GM12878 (cell line): Measurements from ENCODE around the gene PTPRN2. TPM values are rescaled to one million over a fixed set of nuclear protein-coding genes. Genes with fewer than 3 reads are reported as not detected.

Source experiments
- ATAC-seq: fragments of 200-7000 bp; cut with Tn5 transposase; 3 replicates; pipeline ENCODE4 v1.9.1; 2020; ENCODE audit warnings: mild to moderate bottlenecking, moderate library complexity
- BruUV-seq: library from RNA; stranded (reverse); fragments of 400-500 nt; replicated peaks from 2 replicates; lab custom pipeline; 2021; lab: Mats Ljungman, UMichigan
- CTCF ChIA-PET: fragments of 300-600 bp; sonication (Branson Sonifier 250); formaldehyde crosslinking; extraction: SDS; loops from one replicate; lab custom pipeline; 2021; ENCODE audit warnings: inconsistent platforms; lab: Yijun Ruan, JAX
- POLR2A ChIA-PET: fragments of 350-600 bp; formaldehyde crosslinking; extraction: SDS; loops from one replicate; lab custom pipeline; 2021; ENCODE audit warnings: inconsistent platforms; lab: Charles Lee
- RAD21 ChIA-PET: fragments of 300-600 bp; sonication (Branson Sonifier 250); formaldehyde crosslinking; loops from one replicate; lab custom pipeline; 2023; ENCODE audit warnings: antibody characterized with exemption; ENCODE audit not compliant: unreplicated experiment; lab: Charles Lee
- SMC1A ChIA-PET: fragments of 300-600 bp; sonication (Branson Sonifier 250); formaldehyde crosslinking; loops from one replicate; lab custom pipeline; 2023; ENCODE audit not compliant: unreplicated experiment, uncharacterized antibody; lab: Charles Lee
- DNase-seq: peaks from one replicate; pipeline ENCODE4 v3.0.0-alpha.2; 2011; ENCODE audit warnings: low read depth, low spot score
- FAIRE-seq: peaks from 3 replicates; lab custom pipeline; 2011; peaks lifted over from hg19 to GRCh38; lab: Jason Lieb, UNC
- H2AFZ ChIP-seq: 2 replicates; pipeline ENCODE4 v1.6.0; 2011; ENCODE audit warnings: low read depth, low read length, control low read depth; ENCODE audit not compliant: control insufficient read depth
- H3K27ac ChIP-seq: 2 replicates; pipeline ENCODE4 v1.5.1; 2011; ENCODE audit warnings: control low read depth; ENCODE audit not compliant: control insufficient read depth, insufficient read depth
- H3K27me3 ChIP-seq, 2 experiments: replicated peaks in 1 of 2; 2 replicates each; pipeline versions ENCODE4 v1.6.0 to v1.6.1; 2011; ENCODE audit warnings: low read length in 1 of 2; ENCODE audit not compliant: control insufficient read depth in 2 of 2, insufficient read depth in 2 of 2
- H3K36me3 ChIP-seq, 2 experiments: 2 replicates each; pipeline ENCODE4 v1.5.1; 2011; ENCODE audit warnings: low read length in 1 of 2; ENCODE audit not compliant: control insufficient read depth in 2 of 2, insufficient read depth in 2 of 2
- H3K4me1 ChIP-seq: 2 replicates; pipeline ENCODE4 v1.6.1; 2011; ENCODE audit warnings: mild to moderate bottlenecking, low read length, moderate library complexity, mixed read lengths; ENCODE audit not compliant: control insufficient read depth, insufficient read depth
- H3K4me2 ChIP-seq: 2 replicates; pipeline ENCODE4 v1.6.0; 2011; ENCODE audit warnings: control low read depth; ENCODE audit not compliant: control insufficient read depth, insufficient read depth
- H3K4me3 ChIP-seq: fragments of 200-600 bp; sonication (generic); 2 replicates; pipeline ENCODE4 v1.5.1; 2016
- H3K79me2 ChIP-seq: 2 replicates; pipeline ENCODE4 v1.6.0; 2011; ENCODE audit warnings: low read length; ENCODE audit not compliant: control insufficient read depth, insufficient read depth
- H3K9ac ChIP-seq: 2 replicates; pipeline ENCODE4 v1.8.0; 2011; ENCODE audit warnings: low read length, control low read depth, mixed read lengths; ENCODE audit not compliant: control insufficient read depth, insufficient read depth
- H3K9me3 ChIP-seq: replicated peaks from 3 replicates; pipeline ENCODE4 v1.5.1; 2011; ENCODE audit warnings: mild to moderate bottlenecking, low read length; ENCODE audit not compliant: control insufficient read depth, insufficient read depth
- H4K20me1 ChIP-seq: 2 replicates; pipeline ENCODE4 v1.6.0; 2011; ENCODE audit not compliant: control insufficient read depth, insufficient read depth
- ATF2 ChIP-seq: IDR thresholded peaks from 2 replicates; pipeline ENCODE4 v1.6.1; 2012; ENCODE audit warnings: low read length, inconsistent platforms
- BHLHE40 ChIP-seq, 2 experiments: fragments of 450-650 bp in 1 of 2; IDR thresholded peaks; 2 replicates each; pipeline ENCODE4 v1.6.1; 2011 to 2017; ENCODE audit warnings: low read depth in 2 of 2, borderline replicate concordance in 1 of 2, improper control_type of control experiment in 1 of 2, low read length in 1 of 2, mild to moderate bottlenecking in 1 of 2
- BRCA1 ChIP-seq: IDR thresholded peaks from 2 replicates; pipeline ENCODE4 v1.6.1; 2011; ENCODE audit warnings: low read depth, low read length, improper control_type of control experiment
- HDAC6 ChIP-seq: fragments of 200-600 bp; sonication (generic); IDR thresholded peaks from one replicate; pipeline ENCODE4 v1.8.0; 2017; ENCODE audit warnings: antibody characterized with exemption; ENCODE audit not compliant: unreplicated experiment
- IKZF1 ChIP-seq: fragments of 450-650 bp; conservative IDR thresholded peaks from 2 replicates; pipeline ENCODE4 v1.6.1; 2017; ENCODE audit warnings: antibody characterized with exemption, mild to moderate bottlenecking
- PKNOX1 ChIP-seq: fragments of 450-650 bp; IDR thresholded peaks from 2 replicates; pipeline ENCODE4 v1.6.1; 2016; ENCODE audit warnings: mild to moderate bottlenecking
- SKIL ChIP-seq: fragments of 450-650 bp; IDR thresholded peaks from 2 replicates; pipeline ENCODE4 v1.6.1; 2017; ENCODE audit warnings: mild to moderate bottlenecking, low read depth, inconsistent platforms; ENCODE audit not compliant: poor library complexity, severe bottlenecking
- SMAD1 ChIP-seq: fragments of 450-650 bp; IDR thresholded peaks from 2 replicates; pipeline ENCODE4 v1.6.1; 2018; ENCODE audit warnings: mild to moderate bottlenecking, low read depth; ENCODE audit not compliant: partially characterized antibody
- SMAD5 ChIP-seq: IDR thresholded peaks from 2 replicates; pipeline ENCODE4 v1.6.1; 2016; ENCODE audit warnings: antibody characterized with exemption, low read depth
- USF2 ChIP-seq: IDR thresholded peaks from 2 replicates; pipeline ENCODE4 v1.6.1; 2011; ENCODE audit warnings: low read depth, low read length, improper control_type of control experiment, borderline replicate concordance
- ZBTB40 ChIP-seq: fragments of 450-650 bp; IDR thresholded peaks from 2 replicates; pipeline ENCODE4 v1.6.1; 2016; ENCODE audit warnings: mild to moderate bottlenecking, moderate library complexity, borderline replicate concordance
- WGBS: methylation state at CpG from one replicate; pipeline ENCODE4 v1.1.6; 2016; ENCODE audit warnings: low lambda C conversion rate; ENCODE audit not compliant: insufficient replicate concordance, insufficient coverage; ENCODE audit errors: missing lambda C conversion rate; 5-methylcytosine and 5-hydroxymethylcytosine counted together
- in situ Hi-C: fragments of 300-500 bp; cut with MboI; formaldehyde crosslinking; loops from 9 replicates; pipeline ENCODE4 v1.14.3; 2018; ENCODE audit warnings: mixed read lengths
- intact Hi-C: fragments of 100-400 bp; cut with micrococcal nuclease; formaldehyde crosslinking; loops from one replicate; pipeline ENCODE4 v1.14.2; 2022; ENCODE audit not compliant: unreplicated experiment
- polyA plus RNA-seq, 11 experiments: library from polyadenylated mRNA; depleted of rRNA in 4 of 11; unstranded in 6 of 11; stranded (reverse) in 5 of 11; fragments of >200 nt; fragmentation: Nextera tagmentation in 4 of 11; fragmentation: Illumina TruSeq in 1 of 11; extraction: Ambion mirVana in 4 of 11; extraction: Trizol in 1 of 11; gene quantifications; 1 replicate in 1 of 11; 2 replicates in 10 of 11; pipeline versions ENCODE4 v1.2.1 to v1.2.3, GENCODE V29; 2011 to 2016; ENCODE audit warnings: inconsistent platforms in 2 of 11, missing spikeins in 2 of 11, low read depth in 1 of 11
- total RNA-seq, 4 experiments: library from RNA; depleted of rRNA in 3 of 4; stranded (reverse); fragments of >200 nt in 3 of 4; fragmentation: Illumina TruSeq in 1 of 4; extraction: Trizol in 1 of 4; gene quantifications; 2 replicates each; pipeline versions ENCODE4 v1.2.1 to v1.2.3, GENCODE V29; 2013 to 2021

PTPRN2 gene
- total and polyA plus RNA-seq, 10 of the 15 experiments (the other 5 are each of a cell fraction or from before 2014, with no cell fraction given): 5.4 TPM; not detected in 9

GRCh38 chr7:158145370-158145769 lies 442.3 kb downstream of the PTPRN2 start:
- FAIRE-seq: no peak
- Histone ChIP-seq H2AFZ (no peak overlapping the region), H3K36me3 (no peaks in the 10 kb centered on the region), H4K20me1 (no peaks in the 10 kb centered on the region), H3K27ac (no peak overlapping the region), H3K79me2 (no peaks in the 10 kb centered on the region), H3K27me3 (no peaks in the 10 kb centered on the region), H3K9ac (no peak overlapping the region), H3K4me1 (no peaks in the 10 kb centered on the region), H3K4me3 (no peak overlapping the region), H3K9me3 (peaks cover 7% of the 10 kb centered on the region; the same call in 2 of the 3 replicates), H3K4me2 (no peak overlapping the region)
- ATAC-seq: no peak
- SMC1A ChIA-PET: no interaction called here
- 63% methylated on average over 13 of the region's 13 CpGs for WGBS
- POLR2A ChIA-PET: no interaction called here
- in situ Hi-C loops (no loop called here), intact Hi-C loops (no loop called here)
- DNase-seq: no peak
- BruUV-seq: no TSS peak
- CTCF ChIA-PET: no interaction called here
- RAD21 ChIA-PET: no interaction called here
- no peak for TF ChIP-seq SMAD5
- TF ChIP-seq SKIL: no peak
- no peak for TF ChIP-seq BRCA1
- TF ChIP-seq HDAC6: no peak
- no peak for TF ChIP-seq BHLHE40 (IDR thresholded peaks at IDR 0.05; ENCODE audit: borderline replicate concordance in 1 of 2, low read depth in 2 of 2, low read length in 1 of 2)
- TF ChIP-seq USF2: no peak
- no peak for TF ChIP-seq ZBTB40
- TF ChIP-seq SMAD1: no peak
- no peak for TF ChIP-seq PKNOX1
- TF ChIP-seq IKZF1: no peak
- no peak for TF ChIP-seq ATF2
